GM12878 (cell line): ENCODE data around the gene KLHL18. TPM values are rescaled to one million over a fixed set of nuclear protein-coding genes. Genes with fewer than 3 reads are reported as not detected.

ENCODE experiments used
- BHLHE40 ChIP-seq, 2 experiments: fragments of 450-650 bp in 1 of 2; IDR thresholded peaks; 2 replicates each; pipeline ENCODE4 v1.6.1; 2011 to 2017; ENCODE audit warnings: low read depth in 2 of 2, borderline replicate concordance in 1 of 2, improper control_type of control experiment in 1 of 2, low read length in 1 of 2, mild to moderate bottlenecking in 1 of 2
- CHD4 ChIP-seq: fragments of 200-600 bp; sonication (generic); IDR thresholded peaks from 2 replicates; pipeline ENCODE4 v1.6.1; 2016; ENCODE audit warnings: mild to moderate bottlenecking
- EED ChIP-seq: sonication (generic); IDR thresholded peaks from 2 replicates; pipeline ENCODE4 v1.6.1; 2016; ENCODE audit warnings: antibody characterized with exemption, low read depth
- ESRRA ChIP-seq: IDR thresholded peaks from 2 replicates; pipeline ENCODE4 v1.6.1; 2012; ENCODE audit warnings: mild to moderate bottlenecking, low read length, improper control_type of control experiment
- GABPA ChIP-seq: IDR thresholded peaks from 2 replicates; pipeline ENCODE4 v1.6.1; 2014; ENCODE audit warnings: antibody characterized with exemption, low read depth, mild to moderate bottlenecking, inconsistent platforms
- NBN ChIP-seq: fragments of 450-650 bp; IDR thresholded peaks from 2 replicates; pipeline ENCODE4 v1.6.1; 2016
- NKRF ChIP-seq: fragments of 450-650 bp; conservative IDR thresholded peaks from 2 replicates; pipeline ENCODE4 v1.6.1; 2017; ENCODE audit warnings: mild to moderate bottlenecking, moderate library complexity
- NR2C1 ChIP-seq: fragments of 450-650 bp; IDR thresholded peaks from 2 replicates; pipeline ENCODE4 v1.6.1; 2017; ENCODE audit warnings: antibody characterized with exemption, mild to moderate bottlenecking, moderate library complexity
- PKNOX1 ChIP-seq: fragments of 450-650 bp; IDR thresholded peaks from 2 replicates; pipeline ENCODE4 v1.6.1; 2016; ENCODE audit warnings: mild to moderate bottlenecking
- POLR2A ChIP-seq: IDR thresholded peaks from 2 replicates; pipeline ENCODE4 v1.6.1; 2011; ENCODE audit warnings: low read depth, mild to moderate bottlenecking, low read length
- SMAD1 ChIP-seq: fragments of 450-650 bp; IDR thresholded peaks from 2 replicates; pipeline ENCODE4 v1.6.1; 2018; ENCODE audit warnings: mild to moderate bottlenecking, low read depth; ENCODE audit not compliant: partially characterized antibody
- SMC3 ChIP-seq: IDR thresholded peaks from 2 replicates; pipeline ENCODE4 v1.6.1; 2011; ENCODE audit warnings: low read length, improper control_type of control experiment, borderline replicate concordance
- SP1 ChIP-seq: IDR thresholded peaks from one replicate; pipeline ENCODE4 v1.6.1; 2011; ENCODE audit warnings: low read depth, low read length
- SREBF2 ChIP-seq: IDR thresholded peaks from 2 replicates; pipeline ENCODE4 v1.6.1; 2012; ENCODE audit warnings: mild to moderate bottlenecking, low read length
- SRF ChIP-seq, 2 experiments: IDR thresholded peaks; 2 replicates each; pipeline ENCODE4 v1.6.1; 2011; ENCODE audit warnings: low read depth in 2 of 2, low read length in 2 of 2, mild to moderate bottlenecking in 1 of 2, moderate library complexity in 1 of 2
- STAT1 ChIP-seq: fragments of 450-650 bp; conservative IDR thresholded peaks from 2 replicates; pipeline ENCODE4 v1.6.1; 2014; ENCODE audit warnings: antibody characterized with exemption, mild to moderate bottlenecking
- WRNIP1 ChIP-seq: IDR thresholded peaks from 2 replicates; pipeline ENCODE4 v1.6.1; 2011; ENCODE audit warnings: low read depth, low read length, improper control_type of control experiment, borderline replicate concordance
- ZNF384 ChIP-seq: IDR thresholded peaks from 2 replicates; pipeline ENCODE4 v1.6.1; 2012; ENCODE audit warnings: low read depth, mild to moderate bottlenecking, low read length, improper control_type of control experiment, borderline replicate concordance
- ZNF592 ChIP-seq: fragments of 450-650 bp; IDR thresholded peaks from 2 replicates; pipeline ENCODE4 v1.6.1; 2017; ENCODE audit warnings: mild to moderate bottlenecking, moderate library complexity
- polyA plus RNA-seq, 11 experiments: library from polyadenylated mRNA; depleted of rRNA in 4 of 11; unstranded in 6 of 11; stranded (reverse) in 5 of 11; fragments of >200 nt; fragmentation: Nextera tagmentation in 4 of 11; fragmentation: Illumina TruSeq in 1 of 11; extraction: Ambion mirVana in 4 of 11; extraction: Trizol in 1 of 11; gene quantifications; 1 replicate in 1 of 11; 2 replicates in 10 of 11; pipeline versions ENCODE4 v1.2.1 to v1.2.3, GENCODE V29; 2011 to 2016; ENCODE audit warnings: inconsistent platforms in 2 of 11, missing spikeins in 2 of 11, low read depth in 1 of 11
- total RNA-seq, 4 experiments: library from RNA; depleted of rRNA in 3 of 4; stranded (reverse); fragments of >200 nt in 3 of 4; fragmentation: Illumina TruSeq in 1 of 4; extraction: Trizol in 1 of 4; gene quantifications; 2 replicates each; pipeline versions ENCODE4 v1.2.1 to v1.2.3, GENCODE V29; 2013 to 2021
- TF ChIP-seq, protein P1 (sequence below): fragments of 150-350 bp; IDR thresholded peaks from 2 replicates; pipeline ENCODE4 v1.6.1; 2014; ENCODE audit warnings: mild to moderate bottlenecking, low read depth, low read length

Gene KLHL18
- total and polyA plus RNA-seq, 10 of the 15 experiments (the other 5 are each of a cell fraction or from before 2014, with no cell fraction given) = 24.0 to 69.8 (median 51.7) TPM

DNA sequence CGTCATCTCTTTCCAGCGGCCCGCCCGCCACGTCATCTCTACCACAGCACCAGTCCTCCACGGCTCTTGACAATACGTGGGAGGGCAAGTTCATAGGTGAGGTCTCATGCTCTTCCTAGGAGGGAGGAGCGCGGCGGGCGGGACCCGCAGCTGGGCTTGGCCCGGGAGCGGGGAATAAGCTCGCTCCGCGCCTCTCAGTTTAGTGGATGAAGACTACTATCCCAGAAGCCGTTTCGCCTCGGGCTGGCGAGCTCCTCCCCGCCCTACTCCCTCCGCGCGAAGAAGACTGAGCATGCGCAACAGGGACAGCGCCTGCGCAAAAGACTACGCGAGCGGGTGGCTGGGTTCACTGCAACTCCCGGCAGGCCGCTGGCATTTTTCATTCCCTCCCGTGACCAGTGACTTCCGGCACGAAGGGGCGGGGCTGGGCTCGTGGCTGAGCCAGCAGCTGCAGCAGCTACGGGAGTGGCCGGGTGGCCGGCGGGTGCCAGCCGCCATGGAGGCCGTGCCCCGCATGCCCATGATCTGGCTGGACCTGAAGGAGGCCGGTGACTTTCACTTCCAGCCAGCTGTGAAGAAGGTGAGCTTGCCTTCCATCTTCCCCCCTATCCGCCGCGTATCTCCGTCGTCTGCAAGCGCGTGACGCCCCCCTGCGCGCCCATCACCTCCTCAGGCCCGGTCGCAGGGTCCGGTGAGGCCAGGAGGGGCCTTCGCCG lies 98.0 kb downstream of the KLHL18 start, which contains the start of gene PTPN23 (continued):
- TF ChIP-seq BHLHE40 (IDR thresholded peaks at IDR 0.05; ENCODE audit: borderline replicate concordance in 1 of 2, low read depth in 2 of 2, low read length in 1 of 2) (peak; percentile 93 to 98), SMAD1 (no peak), ZNF384 (no peak), GABPA (peak; percentile 84), EED (peak; percentile 47; the same call in 1 of the 2 replicates), WRNIP1 (no peak), NKRF (peak; percentile 95), POLR2A (peak; percentile 84), PKNOX1 (no peak), NR2C1 (peak; percentile 61), SREBF2 (no peak), SRF (IDR thresholded peaks at IDR 0.05; ENCODE audit: low read depth in 2 of 2, low read length in 2 of 2) (no peak), NBN (no peak; the same call in 1 of the 2 replicates), SP1 (peak; percentile 11), SMC3 (no peak), CHD4 (no peak), ESRRA (no peak; the same call in 1 of the 2 replicates), STAT1 (no peak), ZNF592 (no peak)
- TF ChIP-seq, protein P1, sequence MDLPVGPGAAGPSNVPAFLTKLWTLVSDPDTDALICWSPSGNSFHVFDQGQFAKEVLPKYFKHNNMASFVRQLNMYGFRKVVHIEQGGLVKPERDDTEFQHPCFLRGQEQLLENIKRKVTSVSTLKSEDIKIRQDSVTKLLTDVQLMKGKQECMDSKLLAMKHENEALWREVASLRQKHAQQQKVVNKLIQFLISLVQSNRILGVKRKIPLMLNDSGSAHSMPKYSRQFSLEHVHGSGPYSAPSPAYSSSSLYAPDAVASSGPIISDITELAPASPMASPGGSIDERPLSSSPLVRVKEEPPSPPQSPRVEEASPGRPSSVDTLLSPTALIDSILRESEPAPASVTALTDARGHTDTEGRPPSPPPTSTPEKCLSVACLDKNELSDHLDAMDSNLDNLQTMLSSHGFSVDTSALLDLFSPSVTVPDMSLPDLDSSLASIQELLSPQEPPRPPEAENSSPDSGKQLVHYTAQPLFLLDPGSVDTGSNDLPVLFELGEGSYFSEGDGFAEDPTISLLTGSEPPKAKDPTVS = no peak
